NCI-H82 (cell line): ENCODE results near the gene PCDHGA5.
A peak's percentile ranks its signal among the peaks of the same experiment; 100 is the strongest.
"Not testable (repeated sequence)": the region's sequence is repeated elsewhere in the genome, so short reads cannot be mapped to it uniquely, and the experiment has no call there.

Source experiments
- DNase-seq: peaks from one replicate; lab custom pipeline; 2025; lab: John Stamatoyannopoulos, UW

Gene PCDHGA5

GRCh38 chr5:141363952-141364660 is at the start of gene PCDHGA5:
TSS of gene PCDHGA5 (plus strand) at chr5:141364162. CDS start at chr5:141364331, 169 bp downstream.
- no peak for DNase-seq

DNA sequence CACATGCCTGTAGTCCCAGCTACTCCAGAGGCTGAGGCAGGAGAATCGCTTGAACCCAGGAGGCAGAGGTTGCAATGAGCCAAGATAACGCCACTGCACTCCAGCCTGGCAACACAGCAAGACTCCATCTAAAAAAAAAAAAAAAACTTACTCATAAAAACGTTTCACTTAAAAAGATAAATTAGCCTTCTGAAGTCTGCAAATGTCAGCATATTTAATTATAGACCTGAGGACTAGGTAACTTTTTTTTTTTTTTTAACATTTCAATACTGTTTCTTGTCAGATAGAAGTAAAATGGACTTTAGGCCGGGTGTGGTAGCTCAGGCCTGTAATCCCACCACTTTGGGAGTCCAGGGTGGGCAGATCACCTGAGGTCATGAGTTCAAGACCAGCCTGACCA is 47.0 kb upstream of the PCDHGA5 start:
- DNase-seq = not testable (repeated sequence)

GRCh38 chr5:141319202-141319601 is 44.8 kb upstream of the PCDHGA5 start:
- DNase-seq = no peak

- no peak for DNase-seq
Observed at GRCh38 chr5:141319699-141320098, 44.3 kb upstream of the PCDHGA5 start.

DNA sequence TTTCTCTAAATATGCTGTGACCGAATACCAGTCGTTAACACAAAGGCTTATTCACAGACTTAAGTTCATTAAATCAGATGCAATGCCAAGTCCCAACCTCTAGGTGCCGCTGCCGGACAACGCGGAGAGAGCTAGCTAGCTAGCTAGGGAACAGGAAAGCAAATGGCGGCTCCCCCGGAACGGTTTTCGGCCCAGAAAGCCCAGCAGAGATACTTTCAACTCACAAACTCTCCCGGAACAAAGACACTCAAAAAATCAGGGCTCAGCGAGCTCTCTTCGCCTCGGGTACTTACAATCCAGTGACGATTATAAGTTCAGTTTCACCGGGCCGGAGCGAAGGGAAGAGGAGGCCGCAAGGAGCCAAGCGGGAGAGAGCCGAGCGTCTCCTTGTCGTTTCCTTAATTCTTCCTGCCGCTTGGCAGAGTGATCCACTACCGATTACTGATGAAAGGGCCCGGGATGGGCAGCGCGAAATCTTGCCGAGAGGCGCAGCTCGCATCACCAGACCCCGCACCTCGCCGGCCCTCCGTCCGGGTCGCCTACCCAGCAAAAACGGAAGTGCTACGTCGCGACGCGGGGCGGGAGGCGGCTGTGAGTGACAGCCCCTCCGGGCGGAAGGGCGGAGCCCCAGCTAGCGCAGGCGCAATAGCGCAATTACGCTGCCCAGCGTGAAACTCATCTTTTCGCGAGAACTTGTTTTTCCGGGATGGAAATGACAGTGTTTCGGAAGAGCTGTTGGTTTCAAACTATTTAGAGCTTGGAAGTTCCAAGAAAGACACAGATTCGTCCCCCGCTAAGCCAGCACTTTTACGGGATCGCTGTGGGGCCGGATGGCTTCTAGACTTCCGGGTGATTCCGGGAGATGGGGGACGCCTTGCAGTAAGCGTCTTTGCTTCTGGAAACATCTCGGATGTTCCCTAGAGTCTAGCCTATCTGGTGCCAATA is 43.5 kb upstream of the PCDHGA5 start, which contains the start of gene TAF7:
Gene TAF7 (minus strand): TSS at position 560 of the 945 bp plus-strand sequence. CDS start 740 bp downstream, outside the sequence.
- DNase-seq = peak; percentile 91

GRCh38 chr5:141322261-141322660 is 41.7 kb upstream of the PCDHGA5 start:
- DNase-seq = no peak

- peak; percentile 66 for DNase-seq
Observed at GRCh38 chr5:141326088-141326854, 37.7 kb upstream of the PCDHGA5 start.

DNA sequence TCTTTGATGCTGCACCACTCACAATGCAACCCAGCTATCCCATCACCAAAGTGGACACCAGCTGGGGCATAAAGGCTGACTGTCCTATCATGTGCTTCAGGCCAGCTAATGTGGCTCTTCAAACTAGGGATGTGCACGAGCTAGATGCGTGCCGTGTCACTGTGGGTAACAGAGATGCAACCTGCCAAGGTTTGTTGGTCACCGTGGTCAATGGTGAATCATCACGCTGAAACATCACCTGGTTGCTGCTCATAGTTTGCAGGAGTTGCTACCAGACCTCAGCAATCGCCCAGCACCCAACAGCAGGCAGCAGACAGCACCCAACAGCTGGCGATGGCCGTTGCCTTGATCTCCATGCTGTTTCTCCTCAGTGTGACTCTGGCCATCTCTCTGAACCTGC is 35.7 kb upstream of the PCDHGA5 start:
- no peak for DNase-seq

GRCh38 chr5:141330299-141331080 is 33.5 kb upstream of the PCDHGA5 start, which contains the start of gene PCDHGA1:
TSS of gene PCDHGA1 (plus strand) at chr5:141330514.
- peak; percentile 7 for DNase-seq

DNA sequence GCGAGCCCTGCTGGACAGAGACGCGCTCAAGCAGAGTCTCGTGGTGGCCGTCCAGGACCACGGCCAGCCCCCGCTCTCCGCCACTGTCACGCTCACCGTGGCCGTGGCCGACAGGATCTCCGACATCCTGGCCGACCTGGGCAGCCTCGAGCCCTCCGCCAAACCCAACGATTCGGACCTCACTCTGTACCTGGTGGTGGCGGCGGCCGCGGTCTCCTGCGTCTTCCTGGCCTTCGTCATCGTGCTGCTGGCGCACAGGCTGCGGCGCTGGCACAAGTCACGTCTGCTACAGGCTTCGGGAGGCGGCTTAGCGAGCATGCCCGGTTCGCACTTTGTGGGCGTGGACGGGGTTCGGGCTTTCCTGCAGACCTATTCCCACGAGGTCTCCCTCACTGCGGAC is 31.4 kb upstream of the PCDHGA5 start:
- DNase-seq = not testable (repeated sequence)

DNA sequence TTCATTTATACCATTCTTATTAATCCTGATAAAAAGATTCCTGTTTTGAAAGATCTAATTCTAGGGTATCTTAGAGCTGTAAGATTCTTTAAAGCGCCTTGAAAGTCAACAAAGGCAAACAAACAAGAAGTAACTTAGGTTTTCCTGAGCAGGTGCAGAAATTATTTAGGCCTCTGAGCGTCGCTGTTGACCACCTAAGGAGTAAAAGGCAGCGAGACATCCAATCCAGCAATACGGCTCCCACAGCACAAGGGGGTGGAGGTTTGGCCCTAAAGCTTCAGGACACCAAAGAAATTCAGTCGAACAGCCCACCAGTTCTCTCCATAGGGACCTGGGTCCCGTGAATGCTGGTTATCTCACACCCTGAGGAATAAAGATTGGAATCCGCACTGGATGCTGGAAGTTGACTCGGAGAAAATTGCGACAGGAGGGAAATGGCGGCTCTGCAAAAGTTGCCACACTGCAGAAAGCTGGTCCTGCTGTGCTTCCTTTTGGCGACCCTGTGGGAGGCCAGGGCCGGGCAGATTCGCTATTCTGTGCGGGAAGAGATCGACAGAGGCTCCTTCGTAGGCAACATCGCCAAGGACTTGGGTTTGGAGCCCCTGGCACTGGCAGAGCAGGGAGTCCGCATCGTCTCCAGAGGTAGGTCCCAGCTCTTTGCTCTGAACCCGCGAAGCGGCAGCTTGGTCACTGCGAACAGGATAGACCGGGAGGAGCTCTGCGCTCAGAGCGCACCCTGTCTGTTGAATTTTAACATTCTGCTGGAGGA is 25.2 kb upstream of the PCDHGA5 start, which contains the start of gene PCDHGA2:
Gene PCDHGA2 (plus strand): TSS at position 223 of the 769 bp plus-strand sequence.
- DNase-seq = peak; percentile 21

DNA sequence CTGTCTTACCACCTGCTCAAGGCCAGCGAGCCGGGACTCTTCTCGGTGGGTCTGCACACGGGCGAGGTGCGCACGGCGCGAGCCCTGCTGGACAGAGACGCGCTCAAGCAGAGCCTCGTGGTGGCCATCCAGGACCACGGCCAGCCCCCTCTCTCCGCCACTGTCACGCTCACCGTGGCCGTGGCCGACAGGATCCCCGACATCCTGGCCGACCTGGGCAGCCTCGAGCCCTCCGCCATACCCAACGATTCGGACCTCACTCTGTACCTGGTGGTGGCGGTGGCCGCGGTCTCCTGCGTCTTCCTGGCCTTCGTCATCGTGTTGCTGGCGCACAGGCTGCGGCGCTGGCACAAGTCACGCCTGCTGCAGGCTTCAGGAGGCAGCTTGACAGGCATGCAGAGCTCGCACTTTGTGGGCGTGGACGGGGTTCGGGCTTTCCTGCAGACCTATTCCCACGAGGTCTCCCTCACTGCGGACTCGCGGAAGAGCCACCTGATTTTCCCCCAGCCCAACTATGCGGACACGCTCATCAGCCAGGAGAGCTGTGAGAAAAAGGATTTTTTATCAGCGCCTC is 23.1 kb upstream of the PCDHGA5 start:
- not testable (repeated sequence) for DNase-seq

DNA sequence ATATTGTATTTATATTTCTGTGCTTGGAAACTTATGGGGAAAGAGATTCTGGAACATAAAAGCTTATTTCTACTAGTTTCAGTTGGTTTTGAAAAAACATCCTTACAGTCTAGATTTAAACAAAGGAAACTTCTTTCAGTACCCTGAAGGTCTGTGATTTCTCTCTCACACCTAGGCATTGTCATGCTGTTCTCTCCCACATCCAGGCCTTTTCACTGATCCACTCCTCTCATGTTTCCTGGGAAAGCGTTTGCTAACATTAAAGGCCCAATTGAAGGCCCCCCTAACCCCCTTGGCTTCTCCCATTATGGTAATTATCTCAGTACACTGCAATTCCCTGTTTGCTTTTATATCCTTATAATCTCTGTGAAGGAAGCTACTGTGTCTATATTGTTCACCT is 21.2 kb upstream of the PCDHGA5 start:
- no peak for DNase-seq

DNA sequence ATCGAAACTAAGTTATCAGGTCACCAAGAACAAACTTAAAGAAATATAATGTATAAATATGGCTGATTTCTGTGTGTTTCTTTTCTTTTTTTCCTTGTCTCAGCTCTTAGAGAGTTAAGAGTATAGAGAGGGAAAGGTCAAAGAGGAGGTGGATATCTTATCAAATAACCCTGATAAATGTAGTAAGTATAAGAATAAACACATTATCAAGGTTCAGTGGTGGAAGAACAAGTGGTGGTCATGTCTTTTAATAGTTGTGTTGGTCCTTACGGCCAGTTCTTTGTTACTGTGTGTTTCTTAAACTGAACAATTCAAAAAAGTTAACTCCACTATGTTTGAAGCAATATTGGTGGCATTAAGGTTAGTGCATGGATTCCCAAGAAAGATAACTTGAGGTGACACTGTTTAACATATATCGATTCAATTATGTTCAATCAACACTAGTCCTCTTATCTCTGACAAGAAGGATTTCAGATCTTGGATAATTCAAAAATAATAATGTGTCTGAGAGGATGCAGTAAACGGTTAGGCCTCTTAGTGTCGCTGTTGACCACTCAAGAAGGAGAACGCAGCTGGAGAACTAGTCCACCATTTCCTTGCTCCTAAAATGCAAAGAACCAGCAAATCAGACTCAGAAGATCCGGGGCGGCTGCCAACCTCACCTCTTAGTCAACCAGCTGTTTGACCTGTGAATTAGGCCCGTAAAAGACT is 20.6 kb upstream of the PCDHGA5 start, which contains the start of gene PCDHGA3:
Gene PCDHGA3 (plus strand): TSS at position 588 of the 711 bp plus-strand sequence. CDS start 205 bp downstream, outside the sequence.
- DNase-seq = peak; percentile 16

GRCh38 chr5:141343953-141344463 is 20.0 kb upstream of the PCDHGA5 start:
- DNase-seq = no peak

- no peak for DNase-seq
Observed at GRCh38 chr5:141345327-141345726, 18.6 kb upstream of the PCDHGA5 start.

DNA sequence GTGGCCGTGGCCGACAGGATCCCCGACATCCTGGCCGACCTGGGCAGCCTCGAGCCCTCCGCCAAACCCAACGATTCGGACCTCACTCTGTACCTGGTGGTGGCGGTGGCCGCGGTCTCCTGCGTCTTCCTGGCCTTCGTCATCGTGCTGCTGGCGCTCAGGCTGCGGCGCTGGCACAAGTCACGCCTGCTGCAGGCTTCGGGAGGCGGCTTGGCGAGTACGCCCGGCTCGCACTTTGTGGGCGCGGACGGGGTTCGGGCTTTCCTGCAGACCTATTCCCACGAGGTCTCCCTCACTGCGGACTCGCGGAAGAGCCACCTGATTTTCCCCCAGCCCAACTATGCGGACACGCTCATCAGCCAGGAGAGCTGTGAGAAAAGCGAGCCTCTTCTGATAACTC is 17.9 kb upstream of the PCDHGA5 start:
- not testable (repeated sequence) for DNase-seq

DNA sequence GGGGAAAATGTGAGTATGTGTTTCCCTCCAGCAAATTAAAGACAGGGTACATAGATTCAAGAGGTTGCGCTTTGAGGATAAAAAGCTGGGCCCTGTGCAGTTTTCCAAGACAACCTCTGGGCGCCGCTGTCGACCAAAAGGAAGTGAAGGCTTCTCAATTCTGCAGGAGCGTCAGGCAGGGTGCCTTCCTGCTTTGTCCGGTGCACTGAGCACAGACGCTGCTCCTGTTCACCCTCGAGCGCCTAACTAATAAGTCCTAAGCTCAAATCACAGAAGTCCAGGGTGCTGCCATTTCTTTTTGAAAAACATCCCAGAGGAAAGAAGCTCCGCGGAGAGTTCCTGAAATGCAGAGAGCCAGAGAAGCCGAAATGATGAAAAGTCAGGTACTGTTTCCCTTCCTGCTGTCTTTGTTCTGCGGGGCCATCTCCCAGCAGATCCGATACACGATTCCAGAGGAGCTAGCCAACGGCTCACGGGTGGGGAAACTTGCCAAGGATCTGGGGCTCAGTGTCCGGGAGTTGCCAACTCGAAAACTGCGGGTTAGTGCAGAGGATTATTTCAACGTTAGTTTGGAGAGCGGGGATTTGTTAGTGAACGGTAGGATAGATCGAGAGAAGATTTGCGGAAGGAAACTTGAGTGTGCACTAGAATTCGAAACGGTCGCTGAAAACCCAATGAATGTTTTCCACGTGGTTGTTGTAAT is 13.9 kb upstream of the PCDHGA5 start, which contains the start of gene PCDHGB1:
Gene PCDHGB1 (plus strand): TSS at position 183 of the 703 bp plus-strand sequence. CDS start 162 bp downstream, at position 345.
- peak; percentile 78 for DNase-seq
